ENCODE results near the gene MT1H. TPM values are rescaled to one million over a fixed set of nuclear protein-coding genes. Genes with fewer than 3 reads are reported as not detected.

The MT1H gene
- polyA plus RNA-seq, 4 donors, result 4.4 to 57.8 (median 10.6) TPM

DNA sequence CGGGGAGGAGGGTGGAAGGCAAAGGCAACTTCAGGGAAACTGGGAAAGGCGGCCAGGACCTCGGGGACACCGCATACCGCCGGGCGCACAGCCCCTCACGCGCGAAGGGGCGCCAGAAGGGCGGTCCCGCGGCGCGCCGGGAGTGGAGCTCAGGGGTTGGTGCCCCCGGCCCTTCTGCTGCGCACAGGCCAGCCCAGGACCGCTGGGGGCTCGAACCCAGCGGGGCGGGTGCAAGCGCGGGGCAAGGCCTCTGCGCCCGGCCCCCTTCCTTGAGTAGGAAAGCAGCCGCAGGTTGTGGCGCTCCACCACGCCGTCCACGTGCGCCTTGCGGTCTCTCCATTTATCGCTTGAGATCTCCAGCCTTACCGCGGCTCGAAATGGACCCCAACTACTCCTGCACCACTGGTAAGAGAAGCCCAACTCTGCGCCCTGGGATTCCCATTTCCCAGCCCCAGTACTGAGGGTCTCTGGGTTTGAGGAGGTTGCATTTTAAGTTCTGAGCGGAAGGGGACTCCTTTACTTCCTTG is 34.1 kb upstream of the MT1H start:
- DNase-seq (ENCODE audit: low read depth in 4 of 4, low spot score in 3 of 4), result no peak

- DNase-seq (ENCODE audit: low read depth in 4 of 4, low spot score in 3 of 4), result no peak
Observed at GRCh38 chr16:56636616-56637413, 32.8 kb upstream of the MT1H start.

- no peak for DNase-seq (ENCODE audit: low read depth in 4 of 4, low spot score in 3 of 4)
Observed at GRCh38 chr16:56637814-56638750, 31.5 kb upstream of the MT1H start, which contains the start of gene MT1A. TSS of gene MT1A (plus strand) at chr16:56638666. CDS start at chr16:56638739, 73 bp downstream.

- no peak for DNase-seq (ENCODE audit: low read depth in 4 of 4, low spot score in 3 of 4)
Observed at GRCh38 chr16:56639045-56639444, 30.6 kb upstream of the MT1H start.

- DNase-seq (ENCODE audit: low read depth in 4 of 4, low spot score in 3 of 4), result no peak
Observed at GRCh38 chr16:56640076-56640475, 29.5 kb upstream of the MT1H start.

- no peak for DNase-seq (ENCODE audit: low read depth in 4 of 4, low spot score in 3 of 4)
Observed at GRCh38 chr16:56641166-56641565, 28.4 kb upstream of the MT1H start.

- DNase-seq (ENCODE audit: low read depth in 4 of 4, low spot score in 3 of 4), result no peak
Observed at GRCh38 chr16:56643080-56643778, 26.4 kb upstream of the MT1H start.

- DNase-seq (ENCODE audit: low read depth in 4 of 4, low spot score in 3 of 4), result no peak
Observed at GRCh38 chr16:56643833-56644232, 25.8 kb upstream of the MT1H start.

DNA sequence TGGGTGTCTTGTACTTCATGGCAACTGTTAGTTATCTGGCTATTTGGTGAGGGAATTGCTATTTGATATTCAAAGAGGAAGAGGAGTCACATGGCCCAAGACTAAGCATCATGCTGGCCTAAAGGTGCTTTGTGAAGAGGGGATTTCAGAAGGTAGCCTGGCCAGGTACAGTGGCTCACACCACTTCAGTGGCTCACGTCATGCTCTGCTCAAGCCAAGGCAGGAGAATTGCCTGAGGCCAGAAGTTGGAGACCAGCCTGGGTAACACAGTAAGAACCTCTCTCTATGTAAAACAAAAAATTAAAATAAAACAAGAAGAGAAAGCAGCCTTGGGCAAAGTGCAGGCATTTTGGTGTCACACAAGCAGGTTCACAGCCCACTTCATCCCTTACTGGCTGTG is 24.3 kb upstream of the MT1H start:
- DNase-seq (ENCODE audit: low read depth in 4 of 4, low spot score in 3 of 4), result no peak

GRCh38 chr16:56645838-56646237 is 23.8 kb upstream of the MT1H start:
- DNase-seq (ENCODE audit: low read depth in 4 of 4, low spot score in 3 of 4), result no peak

GRCh38 chr16:56647641-56648431 is 21.8 kb upstream of the MT1H start:
- no peak for DNase-seq (ENCODE audit: low read depth in 4 of 4, low spot score in 3 of 4)

GRCh38 chr16:56649271-56649670 is 20.3 kb upstream of the MT1H start:
- no peak for DNase-seq (ENCODE audit: low read depth in 4 of 4, low spot score in 3 of 4)

DNA sequence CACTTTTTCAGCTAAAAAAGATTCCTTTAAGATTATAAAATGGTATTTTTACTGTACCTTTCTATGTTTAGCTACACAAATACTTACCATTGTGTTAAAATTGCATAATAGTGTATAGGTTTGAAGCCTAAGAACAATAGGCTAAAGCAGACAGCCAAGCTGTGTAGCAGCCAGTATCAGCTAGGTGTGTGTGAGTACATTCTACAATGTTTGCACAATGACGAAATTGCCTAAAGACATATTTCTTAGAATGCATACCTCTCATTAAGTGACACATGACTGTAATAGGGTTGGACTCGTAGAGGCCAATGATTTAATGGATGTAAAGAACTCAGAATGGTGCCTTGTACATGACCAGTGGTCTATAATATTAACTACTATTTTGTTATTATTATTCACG is 19.8 kb upstream of the MT1H start:
- DNase-seq (ENCODE audit: low read depth in 4 of 4, low spot score in 3 of 4), result no peak

DNA sequence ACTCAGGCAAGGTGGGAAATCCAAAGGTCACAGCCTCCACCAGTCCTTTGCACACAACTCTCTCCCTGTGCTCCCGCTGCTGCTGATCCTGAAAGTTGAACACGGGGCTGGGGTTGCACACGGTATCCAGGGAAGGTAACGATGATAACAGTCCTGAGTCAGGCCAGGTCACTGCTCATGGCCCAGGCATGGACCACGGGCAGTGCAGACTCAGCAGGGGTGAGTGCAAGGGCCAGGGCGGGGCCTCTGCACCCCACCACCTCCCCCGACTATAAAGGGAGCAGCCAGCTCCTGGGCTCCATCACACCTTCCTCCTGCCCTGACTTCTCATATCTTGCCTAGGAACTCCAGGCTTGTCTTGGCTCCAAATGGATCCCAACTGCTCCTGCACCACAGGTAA is 18.0 kb upstream of the MT1H start, which contains the start of gene MT1B:
Gene MT1B (plus strand): TSS at position 301 of the 400 bp plus-strand sequence. CDS start 68 bp downstream, at position 369.
- no peak for DNase-seq (ENCODE audit: low read depth in 4 of 4, low spot score in 3 of 4)

DNA sequence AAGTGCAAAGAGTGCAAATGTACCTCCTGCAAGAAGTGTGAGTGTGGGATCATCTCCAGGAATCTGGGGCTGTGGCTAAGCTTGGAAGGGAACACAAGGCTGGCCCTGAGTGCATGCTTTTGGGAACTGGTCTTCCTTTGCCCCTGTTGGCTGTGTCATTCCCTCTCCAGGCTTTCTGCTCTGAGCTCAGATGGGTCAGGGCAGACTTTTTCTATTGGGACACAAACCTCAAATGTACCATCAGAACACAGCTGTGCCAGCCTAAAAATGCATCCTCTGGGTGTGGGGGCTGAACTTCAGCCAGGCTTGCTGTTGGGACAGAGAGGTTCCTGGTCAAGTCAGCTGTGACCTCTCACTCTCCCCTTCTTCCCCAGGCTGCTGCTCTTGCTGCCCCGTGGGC is 17.0 kb upstream of the MT1H start:
- no peak for DNase-seq (ENCODE audit: low read depth in 4 of 4, low spot score in 3 of 4)

DNA sequence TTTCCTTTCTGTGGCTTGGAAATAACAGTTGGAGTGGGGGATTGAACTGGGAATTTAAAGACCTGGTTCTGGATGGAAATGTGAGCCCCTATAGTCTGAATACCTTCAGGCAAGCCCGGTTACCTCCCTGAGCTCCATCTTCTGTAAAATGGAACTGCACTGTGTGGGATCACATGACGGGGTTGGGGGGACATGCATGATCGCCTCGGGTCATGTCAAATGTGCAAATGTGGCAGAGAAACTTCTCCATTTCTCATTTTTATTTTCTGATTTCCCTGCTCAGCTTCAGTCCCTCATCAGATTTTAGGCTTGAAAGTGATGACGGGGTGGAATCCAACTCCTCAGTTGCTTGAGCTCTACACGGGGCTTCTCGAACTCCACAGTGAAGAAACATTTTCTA is 16.4 kb upstream of the MT1H start:
- DNase-seq (ENCODE audit: low read depth in 4 of 4, low spot score in 3 of 4), result no peak

DNA sequence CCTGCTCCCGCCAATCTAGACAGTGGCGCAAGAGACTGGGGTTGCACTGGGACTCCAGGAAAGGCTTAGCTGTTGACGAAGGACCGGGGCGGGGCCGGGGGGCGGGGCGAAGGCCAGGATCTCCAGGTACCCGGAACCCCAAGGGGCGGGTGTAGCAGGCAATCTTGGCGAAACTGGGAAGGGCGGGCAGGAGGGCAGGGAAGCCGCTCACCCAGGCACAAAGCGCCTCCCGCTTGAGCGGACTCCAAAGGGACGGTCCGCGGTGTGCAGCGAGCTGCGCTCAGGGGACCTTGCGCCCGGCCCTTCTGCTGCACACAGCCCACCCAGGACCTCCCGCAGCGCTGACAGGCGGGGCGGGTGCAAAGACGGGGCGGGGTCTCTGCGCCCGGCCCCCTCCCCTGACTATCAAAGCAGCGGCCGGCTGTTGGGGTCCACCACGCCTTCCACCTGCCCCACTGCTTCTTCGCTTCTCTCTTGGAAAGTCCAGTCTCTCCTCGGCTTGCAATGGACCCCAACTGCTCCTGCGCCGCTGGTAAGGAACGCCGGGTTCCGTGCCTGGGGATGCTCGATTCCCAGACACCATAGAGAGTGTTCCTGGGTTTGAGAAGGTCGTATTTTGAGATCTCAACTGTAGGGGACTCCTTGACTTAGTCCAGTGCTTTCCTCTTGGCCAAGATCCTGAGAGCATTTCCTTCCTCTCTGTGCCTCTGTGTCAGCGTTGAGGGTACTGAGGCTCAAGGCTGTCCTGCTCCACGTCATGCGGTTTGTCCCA is 11.9 kb upstream of the MT1H start, which contains the start of gene MT1F:
Gene MT1F (plus strand): TSS at position 405 of the 772 bp plus-strand sequence. CDS start 100 bp downstream, at position 505.
- peak in 1 of 4 donors; percentile 48 for DNase-seq (ENCODE audit: low read depth in 4 of 4, low spot score in 3 of 4)

GRCh38 chr16:56658327-56658875 is 11.2 kb upstream of the MT1H start:
- no peak for DNase-seq (ENCODE audit: low read depth in 4 of 4, low spot score in 3 of 4)
